H1 (cell line): ENCODE results near the gene FSD1L.

Source experiments
- ASH2L ChIP-seq: fragments of 200-600, 300-600 bp; sonication (generic); IDR thresholded peaks from one replicate; pipeline ENCODE4 v1.7.1; 2017; ENCODE audit warnings: low read length
- BCL11A ChIP-seq, 2 experiments: IDR thresholded peaks; one replicate each; pipeline ENCODE4 v1.6.1; 2011; ENCODE audit warnings: low read depth in 2 of 2, low read length in 2 of 2, mild to moderate bottlenecking in 2 of 2
- CBX8 ChIP-seq: fragments of 300-800, 300-1000 bp; sonication (generic); IDR thresholded peaks from 2 replicates; pipeline ENCODE4 v1.7.1; 2016; ENCODE audit warnings: low read depth, low read length, borderline replicate concordance
- CTBP2 ChIP-seq: IDR thresholded peaks from 2 replicates; pipeline ENCODE4 v1.7.0; 2011; ENCODE audit warnings: borderline replicate concordance, mild to moderate bottlenecking, moderate library complexity, mixed read lengths, low read length; ENCODE audit not compliant: insufficient read depth, insufficient read length
- CTCF ChIP-seq, 3 experiments: IDR thresholded peaks; 1 replicate in 2 of 3; 2 replicates in 1 of 3; pipeline versions ENCODE4 v1.5.1 to v1.6.1; 2011; ENCODE audit warnings: low read length in 3 of 3, mild to moderate bottlenecking in 3 of 3, inconsistent platforms in 2 of 3, low read depth in 1 of 3, moderate library complexity in 1 of 3; ENCODE audit not compliant: insufficient read depth in 1 of 3; ENCODE audit errors: control extremely low read depth in 1 of 3
- EGR1 ChIP-seq: IDR thresholded peaks from 2 replicates; pipeline ENCODE4 v1.6.1; 2011; ENCODE audit warnings: low read depth, low read length, borderline replicate concordance
- EP300 ChIP-seq, 2 experiments: IDR thresholded peaks; 1 replicate in 1 of 2; 2 replicates in 1 of 2; pipeline ENCODE4 v1.6.1; 2011 to 2012; ENCODE audit warnings: low read depth in 2 of 2, low read length in 2 of 2, mild to moderate bottlenecking in 2 of 2, borderline replicate concordance in 1 of 2, inconsistent platforms in 1 of 2, moderate library complexity in 1 of 2
- JUND ChIP-seq: IDR thresholded peaks from 2 replicates; pipeline ENCODE4 v1.6.1; 2011; ENCODE audit warnings: mild to moderate bottlenecking, improper control_type of control experiment, low read length
- KDM5A ChIP-seq: fragments of 200-600 bp; IDR thresholded peaks from 2 replicates; pipeline ENCODE4 v1.7.1; 2012; ENCODE audit warnings: mild to moderate bottlenecking, low read length, inconsistent platforms, mixed read lengths
- MAX ChIP-seq: IDR thresholded peaks from 2 replicates; pipeline ENCODE4 v1.6.1; 2012; ENCODE audit warnings: inconsistent platforms
- RAD21 ChIP-seq, 2 experiments: IDR thresholded peaks in 1 of 2; conservative IDR thresholded peaks in 1 of 2; 2 replicates each; pipeline ENCODE4 v1.6.1; 2011; ENCODE audit warnings: low read depth in 2 of 2, low read length in 2 of 2, improper control_type of control experiment in 1 of 2, inconsistent platforms in 1 of 2, mild to moderate bottlenecking in 1 of 2, moderate library complexity in 1 of 2
- RFX5 ChIP-seq: IDR thresholded peaks from 2 replicates; pipeline ENCODE4 v1.6.1; 2011; ENCODE audit warnings: low read depth, low read length, improper control_type of control experiment, borderline replicate concordance
- TAF1 ChIP-seq: IDR thresholded peaks from 2 replicates; pipeline ENCODE4 v1.6.1; 2011; ENCODE audit warnings: mild to moderate bottlenecking, low read depth, low read length

GRCh38 chr9:105418588-105419500 lies 29.0 kb upstream of the FSD1L start:
- TF ChIP-seq EGR1 = no peak
- TF ChIP-seq CBX8 = no peak
- no peak for TF ChIP-seq CTBP2
- TF ChIP-seq JUND = no peak
- no peak for TF ChIP-seq CTCF (IDR thresholded peaks at IDR 0.05; ENCODE audit: control extremely low read depth in 1 of 3, insufficient read depth in 1 of 3, low read depth in 1 of 3, low read length in 3 of 3)
- no peak for TF ChIP-seq KDM5A
- TF ChIP-seq RAD21 (IDR thresholded peaks at IDR 0.05 in 1 of 2, conservative IDR thresholded peaks at IDR 0.05 in 1 of 2; ENCODE audit: low read depth in 2 of 2, low read length in 2 of 2) = no peak
- TF ChIP-seq EP300 (IDR thresholded peaks at IDR 0.05; ENCODE audit: borderline replicate concordance in 1 of 2, low read depth in 2 of 2, low read length in 2 of 2) = no peak
- no peak for TF ChIP-seq MAX
- TF ChIP-seq RFX5 = no peak
- TF ChIP-seq ASH2L = no peak
- no peak for TF ChIP-seq BCL11A (IDR thresholded peaks at IDR 0.05; ENCODE audit: low read depth in 2 of 2, low read length in 2 of 2)
- TF ChIP-seq TAF1 = no peak
